IPS DF 4.7 (cell line): Measurements from ENCODE around the gene STYXL1.

Experiments used
- DNase-seq: peaks from one replicate; pipeline ENCODE4 v3.0.0-alpha.2; 2013; ENCODE audit warnings: low spot score; ENCODE audit errors: extremely low read depth

The STYXL1 gene

GRCh38 chr7:75960372-75960771 is 87.4 kb downstream of the STYXL1 start:
- no peak for DNase-seq

GRCh38 chr7:75958802-75959543 is 88.8 kb downstream of the STYXL1 start:
- no peak for DNase-seq

- DNase-seq, result peak; percentile 46
Observed at GRCh38 chr7:75957021-75957736, 90.6 kb downstream of the STYXL1 start.

- no peak for DNase-seq
Observed at GRCh38 chr7:75955331-75955955, 92.4 kb downstream of the STYXL1 start.

- DNase-seq, result no peak
Observed at GRCh38 chr7:75953931-75954330, 93.9 kb downstream of the STYXL1 start.

- no peak for DNase-seq
Observed at GRCh38 chr7:75953431-75953830, 94.4 kb downstream of the STYXL1 start.

GRCh38 chr7:75951506-75951905 is 96.3 kb downstream of the STYXL1 start:
- DNase-seq, result no peak

- no peak for DNase-seq
Observed at GRCh38 chr7:75950111-75950681, 97.6 kb downstream of the STYXL1 start.

GRCh38 chr7:75948179-75948578 is 99.6 kb downstream of the STYXL1 start:
- no peak for DNase-seq
